Endothelial cell of umbilical vein (primary cell): Measurements from ENCODE around the gene ZHX3. TPM values are rescaled to one million over a fixed set of nuclear protein-coding genes. Genes with fewer than 3 reads are reported as not detected.

ENCODE experiments used
- BruUV-seq: library from RNA; stranded (reverse); fragments of 400-500 nt; replicated peaks from 2 replicates; lab custom pipeline; 2021; lab: Mats Ljungman, UMichigan
- CTCF ChIA-PET: fragments of 300-600, 350-600 bp; sonication (Branson Sonifier 250); formaldehyde crosslinking; loops from one replicate; lab custom pipeline; 2021; ENCODE audit warnings: antibody characterized with exemption, inconsistent platforms; lab: Charles Lee
- POLR2A ChIA-PET: fragments of 300-600, 350-600 bp; sonication (Branson Sonifier 250); formaldehyde crosslinking; loops from one replicate; lab custom pipeline; 2021; ENCODE audit warnings: antibody characterized with exemption, inconsistent platforms; lab: Charles Lee
- DNase-seq: peaks from one replicate; pipeline ENCODE4 v3.0.0-alpha.2; 2011; ENCODE audit warnings: low read depth, low spot score
- FAIRE-seq: peaks from 2 replicates; lab custom pipeline; 2011; peaks lifted over from hg19 to GRCh38; lab: Jason Lieb, UNC
- H2AFZ ChIP-seq: 2 replicates; pipeline ENCODE4 v1.6.0; 2012; ENCODE audit warnings: low read depth, low read length, control low read depth, inconsistent platforms
- H3K27ac ChIP-seq: 2 replicates; pipeline ENCODE4 v1.5.1; 2011; ENCODE audit warnings: low read depth, mild to moderate bottlenecking, control low read depth, low read length, moderate library complexity; ENCODE audit not compliant: insufficient read depth
- H3K27me3 ChIP-seq, 2 experiments: 2 replicates each; pipeline versions ENCODE4 v1.6.0 to v1.6.1; 2011; ENCODE audit warnings: low read length in 2 of 2, mixed read lengths in 1 of 2; ENCODE audit not compliant: control insufficient read depth in 2 of 2, insufficient read depth in 2 of 2
- H3K36me3 ChIP-seq, 2 experiments: 2 replicates in 1 of 2; 3 replicates in 1 of 2; pipeline ENCODE4 v1.5.1; 2011; ENCODE audit warnings: low read length in 2 of 2, mild to moderate bottlenecking in 1 of 2, moderate library complexity in 1 of 2; ENCODE audit not compliant: control insufficient read depth in 2 of 2, insufficient read depth in 2 of 2; ENCODE audit errors: extremely low read depth in 1 of 2
- H3K4me1 ChIP-seq: 3 replicates; pipeline ENCODE4 v1.5.1; 2011; ENCODE audit warnings: mild to moderate bottlenecking, low read length; ENCODE audit not compliant: control insufficient read depth, insufficient read depth; ENCODE audit errors: extremely low read depth
- H3K4me2 ChIP-seq: 2 replicates; pipeline ENCODE4 v1.6.1; 2011; ENCODE audit warnings: low read length, control low read depth, mixed read lengths; ENCODE audit not compliant: insufficient read depth
- H3K4me3 ChIP-seq, 3 experiments: fragments of 200-600 bp in 1 of 3; sonication (generic), shearing (Covaris generic) in 1 of 3; replicated peaks in 1 of 3; 2 replicates each; pipeline ENCODE4 v1.5.1; 2011 to 2016; ENCODE audit warnings: control low read depth in 3 of 3, low read length in 3 of 3, mild to moderate bottlenecking in 2 of 3, inconsistent platforms in 1 of 3, low read depth in 1 of 3, moderate library complexity in 1 of 3; ENCODE audit not compliant: insufficient read depth in 1 of 3
- H3K79me2 ChIP-seq: 2 replicates; pipeline ENCODE4 v1.6.0; 2012; ENCODE audit warnings: low read length, inconsistent platforms; ENCODE audit not compliant: control insufficient read depth, insufficient read depth
- H3K9ac ChIP-seq: replicated peaks from 2 replicates; pipeline ENCODE3; 2011; ENCODE audit warnings: low read length, control low read depth; ENCODE audit not compliant: insufficient read depth; ENCODE audit errors: extremely low read depth
- H3K9me1 ChIP-seq: replicated peaks from 3 replicates; pipeline ENCODE4 v1.6.0; 2011; ENCODE audit warnings: mild to moderate bottlenecking, low read length; ENCODE audit not compliant: control insufficient read depth, insufficient read depth; ENCODE audit errors: extremely low read depth
- H3K9me3 ChIP-seq: replicated peaks from 2 replicates; pipeline ENCODE4 v1.5.1; 2012; ENCODE audit warnings: low read length, inconsistent platforms; ENCODE audit not compliant: control insufficient read depth, insufficient read depth
- H4K20me1 ChIP-seq: replicated peaks from 2 replicates; pipeline ENCODE3; 2011; ENCODE audit warnings: mild to moderate bottlenecking, low read length; ENCODE audit not compliant: control insufficient read depth, insufficient read depth; ENCODE audit errors: extremely low read depth
- CTCF ChIP-seq, 2 donors: IDR thresholded peaks; 1 replicate in 1 of 2; 2 replicates in 1 of 2; pipeline ENCODE4 v1.5.1; 2011; ENCODE audit warnings: low read length in 2 of 2, mild to moderate bottlenecking in 2 of 2, moderate library complexity in 2 of 2, control low read depth in 1 of 2, inconsistent platforms in 1 of 2, low read depth in 1 of 2; ENCODE audit not compliant: insufficient read depth in 1 of 2; ENCODE audit errors: extremely low read depth in 1 of 2
- EZH2 ChIP-seq: IDR thresholded peaks from 2 replicates; pipeline ENCODE4 v1.6.1; 2012; ENCODE audit warnings: borderline replicate concordance, low read depth, mild to moderate bottlenecking, moderate library complexity, low read length, inconsistent platforms; ENCODE audit not compliant: severe bottlenecking
- GATA2 ChIP-seq: IDR thresholded peaks from 2 replicates; pipeline ENCODE4 v1.7.0; 2011; ENCODE audit warnings: low read depth, mild to moderate bottlenecking, moderate library complexity, mixed read lengths, low read length; ENCODE audit not compliant: insufficient read length, insufficient read depth
- JUN ChIP-seq: IDR thresholded peaks from 2 replicates; pipeline ENCODE4 v1.6.1; 2011; ENCODE audit warnings: borderline replicate concordance, low read depth; ENCODE audit not compliant: insufficient read length, insufficient read depth
- MAX ChIP-seq: IDR thresholded peaks from 2 replicates; pipeline ENCODE4 v1.6.1; 2011; ENCODE audit not compliant: insufficient read depth, insufficient read length
- MYC ChIP-seq: IDR thresholded peaks from one replicate; pipeline ENCODE4 v1.6.1; 2011; ENCODE audit warnings: mild to moderate bottlenecking, low read depth, low read length
- POLR2A ChIP-seq: IDR thresholded peaks from 2 replicates; pipeline ENCODE4 v1.6.1; 2012; ENCODE audit warnings: low read depth, mild to moderate bottlenecking, control low read depth, low read length
- POLR2AphosphoS5 ChIP-seq: IDR thresholded peaks from 2 replicates; pipeline ENCODE4 v1.6.1; 2012; ENCODE audit warnings: low read depth, mild to moderate bottlenecking, control low read depth, low read length, moderate library complexity; ENCODE audit not compliant: insufficient read depth
- dilution Hi-C: fragments of 300-500 bp; cut with MboI; formaldehyde crosslinking; loops from one replicate; pipeline ENCODE4 v1.15.0; 2019; ENCODE audit warnings: low sequenced_read_pairs; ENCODE audit not compliant: extremely low pct_ligation_motif_present
- intact Hi-C: fragments of 100-400 bp; cut with micrococcal nuclease; formaldehyde crosslinking; loops from one replicate; pipeline ENCODE4 v1.10.0; 2022
- polyA plus RNA-seq, 4 experiments: library from polyadenylated mRNA; depleted of rRNA in 3 of 4; stranded (reverse) in 3 of 4; unstranded in 1 of 4; fragments of >200 nt; gene quantifications; 2 replicates each; pipeline versions ENCODE4 v1.2.1 to v1.2.3, GENCODE V29; 2011 to 2012; ENCODE audit warnings: missing spikeins in 1 of 4
- total RNA-seq: library from RNA; stranded (reverse); gene quantifications from 2 replicates; pipeline ENCODE4 v1.2.3, GENCODE V29; 2021

Gene ZHX3
- total and polyA plus RNA-seq, 2 donors (not counting 3 experiments of a cell fraction or from before 2014, with no cell fraction given), result 7.4 to 17.8 TPM

DNA sequence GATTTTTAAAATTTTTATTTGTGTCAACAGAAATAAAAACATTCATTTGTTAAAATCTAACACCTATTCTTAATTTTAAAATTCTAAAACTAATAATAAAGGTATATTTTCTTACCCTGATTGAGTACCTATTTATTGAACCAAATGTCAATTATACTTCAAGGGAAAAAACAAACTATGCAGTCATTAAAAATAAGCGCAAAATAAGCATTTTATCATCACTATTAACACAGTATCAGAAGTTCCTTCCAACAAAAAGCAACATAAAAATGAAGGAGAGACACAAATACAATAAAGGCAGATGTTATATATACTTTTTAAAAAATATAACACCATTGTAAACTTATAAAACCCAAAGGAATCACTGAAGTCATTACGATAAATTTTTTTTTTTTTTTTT lies 52.7 kb downstream of the ZHX3 start:
- dilution Hi-C loops, result no loop called here
- ChIA-PET POLR2A (no interaction called here), CTCF (interaction anchor here (1.3 kb wide), 1 partner anchor 10 kb away, joined by 3 read pairs; no protein-coding TSS in a partner anchor)
- DNase-seq (no peak), FAIRE-seq (no peak)
- H3K79me2 ChIP-seq, result no peaks in the 10 kb centered on the region
- no peak overlapping the region for H3K27ac ChIP-seq
- H3K4me1 ChIP-seq, result no peaks in the 10 kb centered on the region
- H4K20me1 ChIP-seq, result no peaks in the 10 kb centered on the region
- no peak for TF ChIP-seq MYC
- no peak for TF ChIP-seq MAX
- TF ChIP-seq CTCF (IDR thresholded peaks at IDR 0.05; ENCODE audit: extremely low read depth in 1 of 2, insufficient read depth in 1 of 2, low read depth in 1 of 2, low read length in 2 of 2), result no peak
- TF ChIP-seq POLR2AphosphoS5, result no peak
- TF ChIP-seq POLR2A, result no peak
- no peak for TF ChIP-seq JUN
- no peak for TF ChIP-seq GATA2
- no peak for TF ChIP-seq EZH2
- no peaks in the 10 kb centered on the region for H3K9me1 ChIP-seq
- H3K9ac ChIP-seq, result no peak overlapping the region
- H3K9me3 ChIP-seq, result no peaks in the 10 kb centered on the region
- no peak overlapping the region for H2AFZ ChIP-seq
- H3K4me2 ChIP-seq, result no peak overlapping the region
- H3K4me3 ChIP-seq, result no peak overlapping the region
- no peaks in the 10 kb centered on the region for H3K36me3 ChIP-seq
- BruUV-seq, result no TSS peak
- intact Hi-C loops, result no loop called here
- no peaks in the 10 kb centered on the region for H3K27me3 ChIP-seq
